Upper lobe of right lung (tissue), 1 donor: ENCODE measurements around the gene ZNF571. TPM values are rescaled to one million over a fixed set of nuclear protein-coding genes. Genes with fewer than 3 reads are reported as not detected.

ENCODE experiments used
- ATAC-seq: fragments of 200-7000 bp; cut with Tn5 transposase; one replicate; pipeline ENCODE4 v1.9.1; 2020; ENCODE audit warnings: mild to moderate bottlenecking, moderate library complexity
- DNase-seq: peaks from one replicate; pipeline ENCODE4 v3.0.0-alpha.2; 2020
- H3K27ac ChIP-seq: fragments of 200-600 bp; one replicate; pipeline ENCODE4 v1.8.0; 2022
- H3K27me3 ChIP-seq: fragments of 200-600 bp; one replicate; pipeline ENCODE4 v1.8.0; 2022; ENCODE audit warnings: mild to moderate bottlenecking
- H3K36me3 ChIP-seq: fragments of 200-600 bp; one replicate; pipeline ENCODE4 v1.8.0; 2022
- H3K4me1 ChIP-seq: fragments of 200-600 bp; one replicate; pipeline ENCODE4 v1.8.0; 2022
- H3K4me3 ChIP-seq: fragments of 200-600 bp; one replicate; pipeline ENCODE4 v1.8.0; 2022; ENCODE audit warnings: mild to moderate bottlenecking
- H3K9me3 ChIP-seq: fragments of 200-600 bp; one replicate; pipeline ENCODE4 v1.8.0; 2022
- intact Hi-C: fragments of 100-400 bp; cut with DNase I; formaldehyde crosslinking; loops from one replicate; pipeline ENCODE4 v1.11.0; 2022
- total RNA-seq: library from RNA; stranded (reverse); fragmentation: NEBNext Ultra II Directional; extraction: Animal tissue kit (Norgen Biotek cat#: 25700); gene quantifications from one replicate; pipeline ENCODE4 v1.2.1, GENCODE V29; 2021
- TF ChIP-seq, protein P1 (sequence below): fragments of 200-600 bp; IDR thresholded peaks from one replicate; pipeline ENCODE4 v1.8.0; 2022; ENCODE audit warnings: antibody characterized with exemption
- donor health status: DM: no; HTN: yes; CAD: no; lungs with severe emphysema.

Gene ZNF571
- total RNA-seq, 1 donor from 2014 or later: 5.5 TPM

DNA sequence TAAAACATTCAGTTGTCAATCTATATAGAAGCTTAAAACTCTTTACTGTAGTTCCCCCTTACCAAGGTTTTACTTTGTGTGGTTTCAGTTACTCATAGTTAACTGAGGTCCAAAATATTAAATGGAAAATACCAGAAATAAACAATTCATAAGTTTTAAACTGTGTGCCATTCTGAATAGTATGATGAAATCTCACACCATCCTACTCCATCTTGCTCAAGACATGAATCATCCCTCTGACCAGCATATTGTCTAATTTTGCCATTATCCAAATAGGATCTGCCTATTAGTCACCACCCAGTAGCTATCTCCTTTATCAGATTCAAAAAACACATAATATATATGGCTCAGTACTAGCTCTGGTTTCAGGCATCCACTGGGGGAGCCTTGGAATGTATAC is 22.4 kb downstream of the ZNF571 start:
- Histone ChIP-seq H3K4me3 (no peak overlapping the region), H3K4me1 (no peaks in the 10 kb centered on the region), H3K9me3 (peaks cover 44% of the 10 kb centered on the region), H3K36me3 (no peaks in the 10 kb centered on the region), H3K27ac (no peak overlapping the region), H3K27me3 (no peaks in the 10 kb centered on the region)
- intact Hi-C loops: no loop called here
- no peak for DNase-seq
- no peak for ATAC-seq
- TF ChIP-seq, protein P1, sequence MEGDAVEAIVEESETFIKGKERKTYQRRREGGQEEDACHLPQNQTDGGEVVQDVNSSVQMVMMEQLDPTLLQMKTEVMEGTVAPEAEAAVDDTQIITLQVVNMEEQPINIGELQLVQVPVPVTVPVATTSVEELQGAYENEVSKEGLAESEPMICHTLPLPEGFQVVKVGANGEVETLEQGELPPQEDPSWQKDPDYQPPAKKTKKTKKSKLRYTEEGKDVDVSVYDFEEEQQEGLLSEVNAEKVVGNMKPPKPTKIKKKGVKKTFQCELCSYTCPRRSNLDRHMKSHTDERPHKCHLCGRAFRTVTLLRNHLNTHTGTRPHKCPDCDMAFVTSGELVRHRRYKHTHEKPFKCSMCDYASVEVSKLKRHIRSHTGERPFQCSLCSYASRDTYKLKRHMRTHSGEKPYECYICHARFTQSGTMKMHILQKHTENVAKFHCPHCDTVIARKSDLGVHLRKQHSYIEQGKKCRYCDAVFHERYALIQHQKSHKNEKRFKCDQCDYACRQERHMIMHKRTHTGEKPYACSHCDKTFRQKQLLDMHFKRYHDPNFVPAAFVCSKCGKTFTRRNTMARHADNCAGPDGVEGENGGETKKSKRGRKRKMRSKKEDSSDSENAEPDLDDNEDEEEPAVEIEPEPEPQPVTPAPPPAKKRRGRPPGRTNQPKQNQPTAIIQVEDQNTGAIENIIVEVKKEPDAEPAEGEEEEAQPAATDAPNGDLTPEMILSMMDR: no peak

DNA sequence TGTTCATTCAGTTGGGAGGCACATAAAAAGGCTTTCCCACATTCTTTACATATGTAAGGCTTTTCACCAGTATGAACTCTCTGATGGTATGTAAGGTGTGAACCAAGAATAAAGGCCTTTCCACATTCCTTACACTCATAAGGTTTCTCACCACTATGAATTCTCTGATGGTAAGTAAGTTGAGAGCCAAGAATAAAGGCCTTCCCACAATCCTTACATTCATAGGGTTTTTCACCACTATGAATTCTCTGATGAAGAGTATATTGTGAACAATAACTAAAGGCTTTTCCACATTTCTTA is 29.3 kb downstream of the ZNF571 start:
- ATAC-seq (no peak), DNase-seq (no peak)
- Histone ChIP-seq H3K4me3 (no peak overlapping the region), H3K36me3 (peaks cover 6% of the 10 kb centered on the region), H3K27ac (no peak overlapping the region), H3K9me3 (peaks cover 99% of the 10 kb centered on the region), H3K27me3 (no peaks in the 10 kb centered on the region), H3K4me1 (no peaks in the 10 kb centered on the region)
- intact Hi-C loops: no loop called here
- TF ChIP-seq, protein P1: no peak

DNA sequence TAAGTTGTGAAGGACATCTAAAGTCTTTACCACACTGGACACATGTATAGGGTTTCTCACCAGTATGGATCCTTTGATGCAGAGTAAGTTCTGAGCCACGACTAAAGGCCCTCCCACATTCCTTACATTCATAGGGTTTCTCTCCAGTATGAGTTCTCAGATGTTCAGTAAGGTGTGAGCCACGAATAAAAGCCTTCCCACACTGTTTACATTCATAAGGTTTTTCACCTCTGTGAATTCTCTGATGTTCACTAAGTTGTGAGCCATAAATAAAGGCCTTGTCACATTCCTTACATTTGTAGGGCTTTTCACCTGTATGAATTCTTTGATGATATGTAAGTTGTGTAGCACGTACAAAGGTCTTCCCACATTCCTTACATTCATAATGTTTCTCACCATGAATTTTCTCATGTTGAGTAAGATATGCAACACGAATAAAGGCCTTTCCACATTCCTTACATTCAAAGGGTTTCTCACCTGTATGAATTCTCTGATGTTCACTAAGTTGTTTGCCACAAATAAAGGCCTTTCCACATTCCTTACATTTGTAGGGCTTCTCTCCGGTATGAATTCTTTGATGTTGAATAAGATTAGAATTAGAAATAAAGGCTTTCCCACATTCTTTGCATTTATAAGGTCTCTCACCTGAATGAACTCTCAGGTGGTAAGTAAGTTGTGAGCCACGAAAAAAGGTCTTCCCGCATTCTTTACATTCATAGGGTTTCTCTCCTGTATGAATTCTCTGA is 29.8 kb downstream of the ZNF571 start:
- DNase-seq: no peak
- Histone ChIP-seq H3K36me3 (peaks cover 6% of the 10 kb centered on the region), H3K4me1 (no peaks in the 10 kb centered on the region), H3K4me3 (no peak overlapping the region), H3K27ac (no peak overlapping the region), H3K9me3 (peaks cover 99% of the 10 kb centered on the region), H3K27me3 (no peaks in the 10 kb centered on the region)
- no peak for ATAC-seq
- TF ChIP-seq, protein P1: no peak
- intact Hi-C loops: no loop called here

DNA sequence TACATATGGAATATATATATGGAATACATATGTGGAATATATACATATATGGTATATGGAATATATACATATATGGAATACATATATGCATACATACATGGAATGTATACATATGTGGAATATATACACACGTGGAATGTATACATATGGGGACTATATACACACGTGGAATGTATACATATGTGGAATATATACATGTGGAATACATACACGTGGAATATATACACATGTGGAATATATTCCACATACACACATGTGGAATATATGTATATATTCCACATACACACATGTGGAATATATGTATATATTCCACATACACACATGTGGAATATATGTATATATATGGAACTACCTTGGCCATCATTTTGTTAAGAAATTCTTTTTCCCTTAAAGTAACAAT is 31.1 kb downstream of the ZNF571 start:
- Histone ChIP-seq H3K27me3 (no peaks in the 10 kb centered on the region), H3K4me1 (no peaks in the 10 kb centered on the region), H3K4me3 (no peak overlapping the region), H3K9me3 (peaks cover 98% of the 10 kb centered on the region), H3K36me3 (peaks cover 6% of the 10 kb centered on the region), H3K27ac (no peak overlapping the region)
- DNase-seq: no peak
- ATAC-seq: no peak
- TF ChIP-seq, protein P1: no peak
- intact Hi-C loops: no loop called here

DNA sequence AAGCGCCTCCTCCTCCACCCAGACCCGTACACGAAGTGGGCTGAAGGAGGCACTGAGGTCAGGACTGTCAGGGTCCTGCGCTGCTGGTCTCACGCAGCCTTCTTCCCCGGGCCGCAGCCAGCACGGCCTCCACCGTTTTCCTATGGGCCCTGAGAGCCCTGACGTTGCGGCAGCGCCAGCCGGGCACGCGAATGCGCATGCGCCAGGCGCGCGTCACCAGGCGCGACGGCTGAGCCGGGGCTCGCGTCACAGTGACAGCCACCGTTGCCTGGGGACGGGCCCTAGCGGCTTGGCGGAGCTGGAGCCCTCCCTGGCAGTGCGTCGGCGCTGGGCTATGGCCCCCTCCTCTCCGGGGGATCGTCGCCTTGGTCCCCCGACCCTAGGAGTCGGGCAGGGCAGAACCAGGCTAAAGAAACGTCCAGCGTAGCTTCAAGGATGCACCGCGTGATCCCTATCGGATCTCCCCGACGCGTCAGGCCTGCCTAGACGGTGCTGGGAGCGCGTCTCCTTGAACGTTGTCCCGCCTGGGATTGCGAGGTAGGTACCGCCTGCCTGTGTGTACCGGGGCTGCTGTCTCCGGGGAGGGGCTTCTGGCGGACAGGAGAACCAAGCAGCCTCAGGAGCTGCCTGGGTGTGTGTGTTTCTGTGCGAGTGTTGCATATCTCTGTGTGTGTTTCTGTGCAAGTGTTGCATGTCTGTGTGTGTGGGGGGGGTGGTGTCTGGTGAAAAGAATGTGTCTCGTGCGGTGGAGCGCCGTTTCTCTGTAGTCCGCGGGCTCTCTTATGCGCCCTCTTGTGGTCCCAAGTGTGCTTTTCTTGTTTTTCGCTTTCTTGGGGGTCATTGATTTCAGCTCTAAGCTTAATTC is 43.2 kb downstream of the ZNF571 start:
- H3K4me1 ChIP-seq: no peaks in the 10 kb centered on the region
- no peaks in the 10 kb centered on the region for H3K27me3 ChIP-seq
- TF ChIP-seq, protein P1: no peak
- peak overlapping the region; percentile 30 for H3K4me3 ChIP-seq
- DNase-seq (no peak), ATAC-seq (peak; percentile 45)
- H3K36me3 ChIP-seq: no peaks in the 10 kb centered on the region
- H3K9me3 ChIP-seq: peaks cover 88% of the 10 kb centered on the region
- no peak overlapping the region for H3K27ac ChIP-seq
- intact Hi-C loops: no loop called here
